Body of pancreas (tissue), 4 donors: Measurements from ENCODE around the gene UQCR10. TPM values are rescaled to one million over a fixed set of nuclear protein-coding genes. Genes with fewer than 3 reads are reported as not detected.

Source experiments
- ATAC-seq: fragments of 150-250 bp; one replicate; pipeline ENCODE4 v1.9.1; 2016
- DNase-seq, 4 donors: peaks; one replicate each; pipeline ENCODE4 v3.0.0-alpha.2; 2019
- H3K27ac ChIP-seq, 4 donors: fragments of 200-600 bp; sonication (generic); 1 replicate in 3 of 4; 2 replicates in 1 of 4; pipeline versions ENCODE4 v1.5.1 to v1.6.1; 2016 to 2019; ENCODE audit warnings: mild to moderate bottlenecking in 1 of 4, mixed read lengths in 1 of 4, moderate library complexity in 1 of 4
- H3K27me3 ChIP-seq, 2 donors: fragments of 200-600 bp; sonication (generic); one replicate each; pipeline ENCODE4 v1.6.0; 2016; ENCODE audit warnings: mild to moderate bottlenecking in 1 of 2
- H3K36me3 ChIP-seq, 2 donors: fragments of 200-600 bp; sonication (generic); replicated peaks in 1 of 2; 2 replicates each; pipeline ENCODE4 v1.5.1; 2016; ENCODE audit warnings: low read depth in 2 of 2; ENCODE audit not compliant: insufficient read depth in 1 of 2
- H3K4me1 ChIP-seq: fragments of 200-600 bp; sonication (generic); one replicate; pipeline ENCODE4 v1.6.0; 2016
- H3K4me3 ChIP-seq, 2 donors: fragments of 200-600 bp; sonication (generic); 1 replicate in 1 of 2; 2 replicates in 1 of 2; pipeline ENCODE4 v1.5.1; 2016 to 2019
- H3K9me3 ChIP-seq, 3 donors: fragments of 200-600 bp; sonication (generic); 1 replicate in 2 of 3; 2 replicates in 1 of 3; pipeline ENCODE4 v1.5.1; 2016
- POLR2A ChIP-seq, 3 donors: fragments of 450-650 bp; IDR thresholded peaks; one replicate each; pipeline ENCODE4 v1.6.1; 2016; ENCODE audit warnings: antibody characterized with exemption in 3 of 3, mild to moderate bottlenecking in 2 of 3
- WGBS, 2 donors: methylation state at CpG; one replicate each; pipeline ENCODE4 v1.1.5; 2017; 5-methylcytosine and 5-hydroxymethylcytosine counted together
- intact Hi-C: fragments of 100-400 bp; cut with DNase I; formaldehyde crosslinking; loops from one replicate; pipeline ENCODE4 v1.15.1; 2023
- total RNA-seq, 2 donors: library from RNA; depleted of rRNA; stranded (reverse); fragments of >200 nt; gene quantifications; one replicate each; pipeline ENCODE4 v1.1.0, GENCODE V29; 2016
- TF ChIP-seq, protein P1 (sequence below), 7 experiments: fragments of 450-650 bp in 4 of 7; fragments of 200-600 bp in 3 of 7; sonication (generic) in 3 of 7; IDR thresholded peaks; one replicate each; pipeline ENCODE4 v1.5.1; 2016 to 2019; ENCODE audit warnings: antibody characterized with exemption in 7 of 7

The UQCR10 gene
- total RNA-seq, 2 donors from 2014 or later, result 21.0 to 27.4 TPM

DNA sequence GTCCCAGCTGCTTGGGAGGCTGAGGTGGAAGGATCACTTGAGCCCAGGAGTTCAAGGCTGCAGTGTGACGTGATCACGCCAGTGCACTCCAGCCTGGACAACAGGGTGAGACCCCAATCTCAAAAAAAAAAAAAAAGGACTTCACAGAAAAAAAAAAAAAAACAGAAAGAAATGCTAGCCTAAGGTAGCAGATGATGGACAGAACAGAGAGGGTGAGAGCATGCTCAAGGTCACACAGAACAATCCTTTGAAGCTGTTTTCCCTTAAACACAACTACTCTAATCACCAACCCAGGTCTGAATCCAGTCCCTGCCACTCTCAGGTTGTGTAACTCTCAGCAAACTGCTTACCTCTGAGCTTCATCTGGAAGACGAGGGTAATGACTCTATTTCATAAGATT is 10.1 kb upstream of the UQCR10 start:
- Histone ChIP-seq H3K4me3 (no peak overlapping the region), H3K27ac (no peak overlapping the region), H3K36me3 (no peaks in the 10 kb centered on the region), H3K4me1 (no peaks in the 10 kb centered on the region), H3K27me3 (no peaks in the 10 kb centered on the region), H3K9me3 (no peaks in the 10 kb centered on the region)
- ATAC-seq, result no peak
- intact Hi-C loops, result no loop called here
- no peak for DNase-seq
- TF ChIP-seq, protein P1, sequence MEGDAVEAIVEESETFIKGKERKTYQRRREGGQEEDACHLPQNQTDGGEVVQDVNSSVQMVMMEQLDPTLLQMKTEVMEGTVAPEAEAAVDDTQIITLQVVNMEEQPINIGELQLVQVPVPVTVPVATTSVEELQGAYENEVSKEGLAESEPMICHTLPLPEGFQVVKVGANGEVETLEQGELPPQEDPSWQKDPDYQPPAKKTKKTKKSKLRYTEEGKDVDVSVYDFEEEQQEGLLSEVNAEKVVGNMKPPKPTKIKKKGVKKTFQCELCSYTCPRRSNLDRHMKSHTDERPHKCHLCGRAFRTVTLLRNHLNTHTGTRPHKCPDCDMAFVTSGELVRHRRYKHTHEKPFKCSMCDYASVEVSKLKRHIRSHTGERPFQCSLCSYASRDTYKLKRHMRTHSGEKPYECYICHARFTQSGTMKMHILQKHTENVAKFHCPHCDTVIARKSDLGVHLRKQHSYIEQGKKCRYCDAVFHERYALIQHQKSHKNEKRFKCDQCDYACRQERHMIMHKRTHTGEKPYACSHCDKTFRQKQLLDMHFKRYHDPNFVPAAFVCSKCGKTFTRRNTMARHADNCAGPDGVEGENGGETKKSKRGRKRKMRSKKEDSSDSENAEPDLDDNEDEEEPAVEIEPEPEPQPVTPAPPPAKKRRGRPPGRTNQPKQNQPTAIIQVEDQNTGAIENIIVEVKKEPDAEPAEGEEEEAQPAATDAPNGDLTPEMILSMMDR (IDR thresholded peaks at IDR 0.05), result no peak
- no peak for TF ChIP-seq POLR2A (IDR thresholded peaks at IDR 0.05)
- WGBS, 2 donors, result 91% methylated on average over 3 of the region's 3 CpGs

DNA sequence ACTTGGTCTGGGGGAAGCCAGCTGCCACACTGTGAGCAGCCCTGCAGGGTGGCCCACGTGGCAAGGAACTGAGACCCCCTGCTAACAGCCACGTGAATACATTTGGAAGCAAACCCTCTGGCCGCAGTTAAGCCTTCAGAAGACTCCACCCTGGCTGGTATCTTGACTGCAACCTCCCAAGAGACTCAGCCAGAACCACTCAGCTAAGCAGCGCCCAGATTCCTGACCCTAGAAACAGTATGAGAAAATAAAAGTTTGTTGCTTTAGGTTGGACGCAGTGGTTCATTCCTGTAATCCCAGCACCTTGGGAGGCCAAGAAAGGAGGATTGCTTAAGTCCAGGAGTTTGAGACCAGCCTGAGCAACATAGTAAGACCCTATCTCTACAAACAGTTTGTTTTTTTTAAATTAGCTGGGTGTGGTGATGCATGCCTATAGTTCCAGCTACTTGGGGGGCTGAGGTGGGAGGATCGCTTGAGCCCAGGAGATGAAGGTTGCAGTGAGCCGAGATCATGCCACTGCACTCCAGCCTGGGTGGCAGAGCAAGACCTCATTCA is 9.0 kb upstream of the UQCR10 start:
- TF ChIP-seq POLR2A (IDR thresholded peaks at IDR 0.05), result no peak
- TF ChIP-seq, protein P1 (IDR thresholded peaks at IDR 0.05), result no peak
- H3K36me3 ChIP-seq, result no peaks in the 10 kb centered on the region
- no peaks in the 10 kb centered on the region for H3K4me1 ChIP-seq
- ATAC-seq (no peak), DNase-seq (no peak)
- no peak overlapping the region for H3K4me3 ChIP-seq
- no peaks in the 10 kb centered on the region for H3K27me3 ChIP-seq
- intact Hi-C loops, result no loop called here
- no peaks in the 10 kb centered on the region for H3K9me3 ChIP-seq
- WGBS, 2 donors, result 80 to 83% methylated on average over 7 of the region's 7 CpGs
- no peak overlapping the region for H3K27ac ChIP-seq

DNA sequence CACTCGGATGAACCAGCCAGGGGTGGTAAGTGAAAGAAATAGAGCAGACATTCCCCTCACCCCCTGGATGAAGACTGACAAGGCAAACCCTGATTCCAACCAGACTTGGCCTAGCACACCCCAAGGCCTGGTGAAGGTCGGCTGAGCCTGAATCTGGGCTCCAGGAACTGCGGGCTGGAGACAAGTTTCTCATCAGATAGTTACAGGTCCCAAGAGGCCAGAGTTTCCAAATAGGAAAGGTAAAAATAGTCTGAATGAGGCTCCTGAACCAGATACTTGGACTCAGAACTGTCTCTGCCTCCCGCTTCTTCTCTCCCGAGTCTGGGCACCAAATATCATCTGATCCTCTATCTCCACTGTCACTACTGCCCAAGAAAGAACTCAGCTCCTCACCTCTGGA is 8.2 kb upstream of the UQCR10 start:
- DNase-seq, result no peak
- no peaks in the 10 kb centered on the region for H3K27me3 ChIP-seq
- H3K4me3 ChIP-seq, result no peak overlapping the region
- ATAC-seq, result no peak
- intact Hi-C loops, result no loop called here
- no peak for TF ChIP-seq POLR2A (IDR thresholded peaks at IDR 0.05)
- TF ChIP-seq, protein P1 (IDR thresholded peaks at IDR 0.05), result no peak
- WGBS, 2 donors, result 62 to 78% methylated on average over 5 of the region's 5 CpGs
- no peaks in the 10 kb centered on the region for H3K36me3 ChIP-seq
- H3K27ac ChIP-seq, result no peak overlapping the region
- no peaks in the 10 kb centered on the region for H3K9me3 ChIP-seq
- H3K4me1 ChIP-seq, result no peaks in the 10 kb centered on the region

DNA sequence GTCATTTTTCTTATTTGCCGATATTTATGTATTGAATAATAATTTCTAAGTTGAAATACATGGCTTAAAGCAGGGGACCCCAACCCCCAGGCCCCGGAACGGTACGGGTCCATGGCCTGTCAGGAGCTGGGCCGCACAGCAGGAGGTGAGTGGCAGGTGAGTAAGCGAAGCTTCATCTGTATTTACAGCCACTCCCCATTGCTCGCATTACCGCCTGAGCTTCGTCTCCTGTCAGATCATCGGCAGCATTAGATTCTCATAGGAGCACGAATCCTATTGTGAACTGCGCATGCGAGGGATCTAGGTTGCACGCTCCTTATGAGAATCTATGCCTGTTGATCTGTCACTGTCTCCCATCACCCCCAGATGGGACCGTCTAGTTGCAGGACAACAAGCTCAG is 4.9 kb upstream of the UQCR10 start:
- no peak for TF ChIP-seq POLR2A (IDR thresholded peaks at IDR 0.05)
- TF ChIP-seq, protein P1 (IDR thresholded peaks at IDR 0.05), result no peak
- no peaks in the 10 kb centered on the region for H3K9me3 ChIP-seq
- no peak overlapping the region for H3K4me3 ChIP-seq
- intact Hi-C loops, result no loop called here
- H3K27ac ChIP-seq, result no peak overlapping the region
- 83 to 86% methylated on average over 15 of the region's 15 CpGs for WGBS, 2 donors
- no peak for DNase-seq
- H3K4me1 ChIP-seq, result peaks cover 10% of the 10 kb centered on the region
- no peaks in the 10 kb centered on the region for H3K36me3 ChIP-seq
- no peaks in the 10 kb centered on the region for H3K27me3 ChIP-seq
- no peak for ATAC-seq

DNA sequence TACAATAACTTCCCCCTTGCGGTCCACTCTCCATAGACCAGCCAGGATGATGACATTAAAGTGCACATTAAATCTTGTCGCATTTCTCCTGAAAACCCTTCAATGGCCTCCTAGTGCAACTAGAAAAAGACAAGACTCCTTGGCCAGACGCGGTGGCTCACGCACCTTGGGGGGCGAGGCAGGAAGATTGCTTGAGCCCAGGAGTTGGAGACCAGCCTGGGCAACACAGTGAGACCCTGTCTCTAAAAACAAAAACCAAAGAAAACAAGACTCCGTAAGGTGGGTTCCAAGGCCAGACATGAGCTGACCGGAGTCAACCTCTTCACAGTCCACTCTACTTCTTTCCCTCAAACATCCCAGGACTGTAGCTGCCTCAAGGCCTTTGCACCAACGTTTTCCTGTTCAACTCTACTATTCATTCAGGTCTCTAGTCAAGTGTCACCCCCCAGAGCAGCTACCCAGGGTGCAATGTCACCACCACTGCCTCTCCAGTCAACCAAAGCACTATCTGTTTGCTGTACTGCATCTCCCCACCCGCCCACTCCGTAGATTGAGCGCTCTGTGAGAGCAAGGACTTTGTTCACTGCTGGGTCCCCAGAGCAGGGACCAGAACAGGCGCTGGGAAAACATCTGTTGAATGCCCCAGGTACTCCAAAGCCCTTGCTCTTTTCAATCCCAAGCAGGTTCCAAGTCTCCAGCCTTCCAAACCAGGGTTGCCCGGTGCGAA is 1.1 kb upstream of the UQCR10 start:
- intact Hi-C loops, result no loop called here
- WGBS, 2 donors, result 46 to 48% methylated on average over 15 of the region's 15 CpGs
- Histone ChIP-seq H3K36me3 (peaks cover 3 to 10% of the 10 kb centered on the region in 2 donors), H3K27ac (peak overlapping the region; percentile 71 to 90 (median 80)), H3K4me3 (peak overlapping the region; percentile 50 to 60), H3K27me3 (no peaks in the 10 kb centered on the region), H3K9me3 (no peaks in the 10 kb centered on the region), H3K4me1 (peaks cover 26% of the 10 kb centered on the region)
- peak in 1 of 4 donors; percentile 28 for DNase-seq
- peak; percentile 3 for ATAC-seq
- TF ChIP-seq, protein P1 (IDR thresholded peaks at IDR 0.05), result no peak
- TF ChIP-seq POLR2A (IDR thresholded peaks at IDR 0.05), result no peak
